Uterus (tissue), 2 donors: ENCODE measurements around the gene SIGLEC12.

Experiments
- CTCF ChIP-seq, 4 experiments: fragments of 200-600 bp in 2 of 4; fragments of 450-650 bp in 2 of 4; sonication (generic) in 2 of 4; IDR thresholded peaks; one replicate each; pipeline ENCODE4 v1.5.1; 2016 to 2019; ENCODE audit warnings: antibody characterized with exemption in 4 of 4, mild to moderate bottlenecking in 2 of 4, moderate library complexity in 1 of 4
- POLR2A ChIP-seq, 2 donors: fragments of 450-650 bp; IDR thresholded peaks; one replicate each; pipeline ENCODE4 v1.6.1; 2016; ENCODE audit warnings: antibody characterized with exemption in 2 of 2, mild to moderate bottlenecking in 1 of 2, moderate library complexity in 1 of 2

GRCh38 chr19:51529301-51529700 is 27.7 kb upstream of the SIGLEC12 start:
- TF ChIP-seq CTCF (IDR thresholded peaks at IDR 0.05), result no peak
- TF ChIP-seq POLR2A (IDR thresholded peaks at IDR 0.05), result no peak
